Body of pancreas (tissue), 4 donors: ENCODE data around the gene ABI1. TPM values are rescaled to one million over a fixed set of nuclear protein-coding genes. Genes with fewer than 3 reads are reported as not detected.

Source experiments
- ATAC-seq: fragments of 150-250 bp; one replicate; pipeline ENCODE4 v1.9.1; 2016
- DNase-seq, 4 donors: peaks; one replicate each; pipeline ENCODE4 v3.0.0-alpha.2; 2019
- H3K27ac ChIP-seq, 4 donors: fragments of 200-600 bp; sonication (generic); 1 replicate in 3 of 4; 2 replicates in 1 of 4; pipeline versions ENCODE4 v1.5.1 to v1.6.1; 2016 to 2019; ENCODE audit warnings: mild to moderate bottlenecking in 1 of 4, mixed read lengths in 1 of 4, moderate library complexity in 1 of 4
- H3K27me3 ChIP-seq, 2 donors: fragments of 200-600 bp; sonication (generic); one replicate each; pipeline ENCODE4 v1.6.0; 2016; ENCODE audit warnings: mild to moderate bottlenecking in 1 of 2
- H3K36me3 ChIP-seq, 2 donors: fragments of 200-600 bp; sonication (generic); replicated peaks in 1 of 2; 2 replicates each; pipeline ENCODE4 v1.5.1; 2016; ENCODE audit warnings: low read depth in 2 of 2; ENCODE audit not compliant: insufficient read depth in 1 of 2
- H3K4me1 ChIP-seq: fragments of 200-600 bp; sonication (generic); one replicate; pipeline ENCODE4 v1.6.0; 2016
- H3K4me3 ChIP-seq, 2 donors: fragments of 200-600 bp; sonication (generic); 1 replicate in 1 of 2; 2 replicates in 1 of 2; pipeline ENCODE4 v1.5.1; 2016 to 2019
- H3K9me3 ChIP-seq, 3 donors: fragments of 200-600 bp; sonication (generic); 1 replicate in 2 of 3; 2 replicates in 1 of 3; pipeline ENCODE4 v1.5.1; 2016
- CTCF ChIP-seq, 7 experiments: fragments of 450-650 bp in 4 of 7; fragments of 200-600 bp in 3 of 7; sonication (generic) in 3 of 7; IDR thresholded peaks; one replicate each; pipeline ENCODE4 v1.5.1; 2016 to 2019; ENCODE audit warnings: antibody characterized with exemption in 7 of 7
- POLR2A ChIP-seq, 3 donors: fragments of 450-650 bp; IDR thresholded peaks; one replicate each; pipeline ENCODE4 v1.6.1; 2016; ENCODE audit warnings: antibody characterized with exemption in 3 of 3, mild to moderate bottlenecking in 2 of 3
- WGBS, 2 donors: methylation state at CpG; one replicate each; pipeline ENCODE4 v1.1.5; 2017; 5-methylcytosine and 5-hydroxymethylcytosine counted together
- intact Hi-C: fragments of 100-400 bp; cut with DNase I; formaldehyde crosslinking; loops from one replicate; pipeline ENCODE4 v1.15.1; 2023
- total RNA-seq, 2 donors: library from RNA; depleted of rRNA; stranded (reverse); fragments of >200 nt; gene quantifications; one replicate each; pipeline ENCODE4 v1.1.0, GENCODE V29; 2016

ABI1 gene
- total RNA-seq, 2 donors from 2014 or later = 13.5 to 24.9 TPM

DNA sequence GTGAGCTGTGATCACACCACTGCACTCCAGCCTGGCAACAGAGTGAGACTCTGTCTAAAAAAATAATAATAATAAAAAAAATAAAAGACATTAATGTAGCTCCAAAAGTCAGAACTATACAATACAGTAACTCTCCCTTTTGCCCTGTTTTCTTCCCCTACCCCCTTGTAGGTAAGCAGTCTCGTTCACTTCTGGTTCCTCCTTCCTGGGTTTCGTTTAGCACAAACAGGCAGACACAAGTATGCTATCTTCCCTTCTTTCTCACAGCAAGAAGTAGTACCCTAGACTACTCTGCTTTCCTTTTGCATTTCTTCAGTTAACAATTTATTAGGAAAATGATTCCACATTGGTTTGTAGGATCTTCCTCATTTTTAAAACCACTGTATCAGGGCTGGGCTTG, 130.2 kb downstream of the ABI1 start:
- H3K9me3 ChIP-seq = no peaks in the 10 kb centered on the region
- no peak overlapping the region for H3K27ac ChIP-seq
- TF ChIP-seq CTCF (IDR thresholded peaks at IDR 0.05) (no peak), POLR2A (IDR thresholded peaks at IDR 0.05) (no peak)
- no peak overlapping the region for H3K4me3 ChIP-seq
- ATAC-seq (no peak), DNase-seq (no peak)
- no peaks in the 10 kb centered on the region for H3K27me3 ChIP-seq
- H3K36me3 ChIP-seq = no peaks in the 10 kb centered on the region
- intact Hi-C loops = no loop called here
- no peaks in the 10 kb centered on the region for H3K4me1 ChIP-seq
- 82 to 91% methylated on average over 2 of the region's 2 CpGs for WGBS, 2 donors

DNA sequence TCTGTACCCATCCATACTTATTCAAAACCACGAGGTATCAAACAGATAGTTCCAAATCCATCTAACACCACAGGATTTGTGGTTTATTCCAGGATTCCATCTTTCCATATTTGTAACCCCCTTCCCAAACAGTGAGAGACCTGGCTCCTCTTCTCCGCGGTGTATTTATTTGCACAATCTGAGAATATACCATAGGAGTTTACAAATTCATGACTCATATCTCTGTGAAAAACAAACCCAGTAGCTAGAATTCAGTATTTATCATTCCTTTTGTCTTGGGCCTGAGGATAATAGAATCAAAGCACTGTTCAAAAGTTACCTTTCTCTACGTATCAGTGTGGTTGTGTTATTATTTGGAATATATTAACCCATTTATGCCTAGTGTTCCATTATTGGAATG, 131.4 kb downstream of the ABI1 start:
- ATAC-seq (no peak), DNase-seq (no peak)
- Histone ChIP-seq H3K27me3 (no peaks in the 10 kb centered on the region), H3K27ac (no peak overlapping the region), H3K36me3 (no peaks in the 10 kb centered on the region), H3K4me3 (no peak overlapping the region), H3K9me3 (no peaks in the 10 kb centered on the region), H3K4me1 (no peaks in the 10 kb centered on the region)
- no peak for TF ChIP-seq POLR2A (IDR thresholded peaks at IDR 0.05)
- no peak for TF ChIP-seq CTCF (IDR thresholded peaks at IDR 0.05)
- WGBS, 2 donors = 78 to 80% methylated on average over 4 of the region's 4 CpGs
- intact Hi-C loops = loop anchor here (5.0 kb wide), 1 partner anchor 153 kb away; no protein-coding TSS in a partner anchor

GRCh38 chr10:26728957-26729356, 131.8 kb downstream of the ABI1 start:
- H3K4me1 ChIP-seq = no peaks in the 10 kb centered on the region
- DNase-seq (no peak), ATAC-seq (no peak)
- no peaks in the 10 kb centered on the region for H3K36me3 ChIP-seq
- no peaks in the 10 kb centered on the region for H3K9me3 ChIP-seq
- TF ChIP-seq CTCF (IDR thresholded peaks at IDR 0.05) (no peak), POLR2A (IDR thresholded peaks at IDR 0.05) (no peak)
- WGBS, 2 donors = 83 to 88% methylated on average over 7 of the region's 7 CpGs
- H3K27ac ChIP-seq = no peak overlapping the region
- intact Hi-C loops = loop anchor here (5.0 kb wide), 1 partner anchor 153 kb away; no protein-coding TSS in a partner anchor
- H3K4me3 ChIP-seq = no peak overlapping the region
- no peaks in the 10 kb centered on the region for H3K27me3 ChIP-seq

- H3K36me3 ChIP-seq = no peaks in the 10 kb centered on the region
- DNase-seq (no peak), ATAC-seq (no peak)
- 95 to 100% methylated on average over 1 of the region's 1 CpG for WGBS, 2 donors
- H3K9me3 ChIP-seq = no peaks in the 10 kb centered on the region
- no peak for TF ChIP-seq CTCF (IDR thresholded peaks at IDR 0.05)
- no peak for TF ChIP-seq POLR2A (IDR thresholded peaks at IDR 0.05)
- H3K27ac ChIP-seq = no peak overlapping the region
- intact Hi-C loops = loop anchor here (5.0 kb wide), 1 partner anchor 155 kb away; no protein-coding TSS in a partner anchor
- H3K4me3 ChIP-seq = no peak overlapping the region
- no peaks in the 10 kb centered on the region for H3K27me3 ChIP-seq
- H3K4me1 ChIP-seq = no peaks in the 10 kb centered on the region
Measured at GRCh38 chr10:26727005-26727404, 133.8 kb downstream of the ABI1 start.
